Thymus (tissue), 14 donors: ENCODE data around the gene GPR142. TPM values are rescaled to one million over a fixed set of nuclear protein-coding genes. Genes with fewer than 3 reads are reported as not detected.

Source experiments
- DNase-seq, 9 donors: peaks; one replicate each; pipeline ENCODE4 v3.0.0-alpha.2; 2013; ENCODE audit warnings: low spot score in 9 of 9, low read depth in 6 of 9, missing footprints in 1 of 9
- H3K27ac ChIP-seq, 2 donors: one replicate each; pipeline ENCODE4 v1.5.1; 2013; ENCODE audit warnings: control low read depth in 1 of 2, low read depth in 1 of 2, low read length in 1 of 2, mild to moderate bottlenecking in 1 of 2, moderate library complexity in 1 of 2
- H3K27me3 ChIP-seq, 2 donors: one replicate each; pipeline ENCODE4 v1.5.1; 2013; ENCODE audit warnings: low read length in 1 of 2; ENCODE audit not compliant: control insufficient read depth in 2 of 2, insufficient read depth in 1 of 2
- H3K36me3 ChIP-seq, 2 donors: one replicate each; pipeline ENCODE4 v1.5.1; 2013; ENCODE audit warnings: low read length in 1 of 2, mild to moderate bottlenecking in 1 of 2, moderate library complexity in 1 of 2; ENCODE audit not compliant: control insufficient read depth in 2 of 2, insufficient read depth in 2 of 2
- H3K4me1 ChIP-seq, 2 donors: one replicate each; pipeline ENCODE4 v1.5.1; 2013; ENCODE audit warnings: low read length in 2 of 2; ENCODE audit not compliant: control insufficient read depth in 2 of 2, insufficient read depth in 2 of 2
- H3K4me3 ChIP-seq, 2 donors: one replicate each; pipeline ENCODE4 v1.5.1; 2013; ENCODE audit warnings: low read length in 2 of 2, control low read depth in 1 of 2, mild to moderate bottlenecking in 1 of 2
- H3K9me3 ChIP-seq, 2 donors: one replicate each; pipeline ENCODE4 v1.5.1; 2013; ENCODE audit warnings: low read length in 1 of 2, mild to moderate bottlenecking in 1 of 2; ENCODE audit not compliant: control insufficient read depth in 2 of 2, insufficient read depth in 1 of 2
- WGBS: extraction: QIAGEN DNeasy Blood & Tissue Kit; methylation state at CpG from one replicate; pipeline ENCODE4 v1.1.7; 2013; 5-methylcytosine and 5-hydroxymethylcytosine counted together
- long read RNA-seq, 10 donors: transcript quantifications; one replicate each; lab custom pipeline, GENCODE V29; 2026
- polyA plus RNA-seq: library from polyadenylated mRNA; stranded (reverse); fragments of 200-250 nt; gene quantifications from one replicate; pipeline ENCODE4 v1.2.3, GENCODE V29; 2013
- total RNA-seq: library from RNA; stranded (reverse); fragments of 120-200 nt; gene quantifications from one replicate; pipeline ENCODE4 v1.2.4, GENCODE V29; 2013
- donor health status: healthy.

Gene GPR142
- total RNA-seq (0.09 TPM), polyA plus RNA-seq (0.16 TPM)
- long read RNA-seq, donor 1, result 0 reads
- long read RNA-seq, donor 2, result 0 reads
- long read RNA-seq, donor 3, result 0 reads
- long read RNA-seq, donor 4, result 0 reads
- long read RNA-seq, donor 5, result 0 reads
- long read RNA-seq, donor 6, result 0 reads
- long read RNA-seq, donor 7, result 0 reads
- long read RNA-seq, donor 8, result 0 reads
- long read RNA-seq, donor 9, result 0 reads
- long read RNA-seq, donor 10, result 0 reads

- Histone ChIP-seq H3K27me3 (peaks cover 0 to 21% of the 10 kb centered on the region in 2 donors), H3K27ac (no peak within 1 kb of the TSS), H3K4me3 (no peak within 1 kb of the TSS), H3K9me3 (no peaks in the 10 kb centered on the region), H3K36me3 (no peaks in the 10 kb centered on the region), H3K4me1 (peaks cover 0 to 18% of the 10 kb centered on the region in 2 donors)
- no peak for DNase-seq
- 94% methylated on average over 5 of the region's 5 CpGs for WGBS
Observed at GRCh38 chr17:74367206-74367605, at the start of gene GPR142. Gene GPR142 (plus strand): TSS chr17:74367506. CDS start chr17:74369541, 2,035 bp downstream.

- peaks cover 0 to 10% of the 10 kb centered on the region in 2 donors for H3K27me3 ChIP-seq
- no peaks in the 10 kb centered on the region for H3K4me1 ChIP-seq
- no peak overlapping the region for H3K4me3 ChIP-seq
- H3K36me3 ChIP-seq, result no peaks in the 10 kb centered on the region
- no peaks in the 10 kb centered on the region for H3K9me3 ChIP-seq
- 94% methylated on average over 10 of the region's 10 CpGs for WGBS
- no peak for DNase-seq
- no peak overlapping the region for H3K27ac ChIP-seq
Observed at GRCh38 chr17:74318391-74318790, 48.9 kb upstream of the GPR142 start.

- 98% methylated on average over 6 of the region's 6 CpGs for WGBS
- peaks cover 2 to 4% of the 10 kb centered on the region in 2 donors for H3K4me1 ChIP-seq
- H3K27ac ChIP-seq, result no peak overlapping the region
- DNase-seq, result no peak
- H3K36me3 ChIP-seq, result no peaks in the 10 kb centered on the region
- H3K27me3 ChIP-seq, result peaks cover 23 to 55% of the 10 kb centered on the region in 2 donors
- H3K9me3 ChIP-seq, result no peaks in the 10 kb centered on the region
- no peak overlapping the region for H3K4me3 ChIP-seq
Observed at GRCh38 chr17:74324521-74324920, 42.8 kb upstream of the GPR142 start.

- 44% methylated on average over 11 of the region's 11 CpGs for WGBS
Observed at GRCh38 chr17:74325376-74325742, 41.9 kb upstream of the GPR142 start.

GRCh38 chr17:74325743-74326379, 41.4 kb upstream of the GPR142 start, which contains the start of gene KIF19:
Gene KIF19 (plus strand): TSS chr17:74326226. CDS start chr17:74326350, 124 bp downstream.
- Histone ChIP-seq H3K4me1 (peaks cover 2 to 4% of the 10 kb centered on the region in 2 donors), H3K4me3 (peak within 1 kb of the TSS; percentile 5 to 36), H3K36me3 (no peaks in the 10 kb centered on the region), H3K9me3 (no peaks in the 10 kb centered on the region), H3K27me3 (peaks cover 23 to 55% of the 10 kb centered on the region in 2 donors), H3K27ac (no peak within 1 kb of the TSS)
- 4% methylated on average over 73 of the region's 73 CpGs for WGBS
- peak in 7 of 9 donors; percentile 20 to 61 (median 29) for DNase-seq

More at GRCh38 chr17:74325376-74325742, 41.9 kb upstream of the GPR142 start:
- Histone ChIP-seq H3K27me3 (peaks cover 23 to 55% of the 10 kb centered on the region in 2 donors), H3K27ac (no peak overlapping the region), H3K4me1 (peaks cover 2 to 4% of the 10 kb centered on the region in 2 donors), H3K36me3 (no peaks in the 10 kb centered on the region), H3K9me3 (no peaks in the 10 kb centered on the region), H3K4me3 (no peak overlapping the region)
- DNase-seq, result no peak

GRCh38 chr17:74326506-74326905, 40.8 kb upstream of the GPR142 start:
- DNase-seq, result no peak

GRCh38 chr17:74328487-74328886, 38.8 kb upstream of the GPR142 start:
- H3K4me3 ChIP-seq, result no peak overlapping the region
- no peak overlapping the region for H3K27ac ChIP-seq
- peaks cover 2 to 18% of the 10 kb centered on the region in 2 donors for H3K4me1 ChIP-seq
- peaks cover 23 to 45% of the 10 kb centered on the region in 2 donors for H3K27me3 ChIP-seq
- 98% methylated on average over 3 of the region's 3 CpGs for WGBS
- no peaks in the 10 kb centered on the region for H3K9me3 ChIP-seq
- H3K36me3 ChIP-seq, result no peaks in the 10 kb centered on the region
- DNase-seq, result no peak

More at GRCh38 chr17:74326506-74326905, 40.8 kb upstream of the GPR142 start:
- Histone ChIP-seq H3K4me1 (peaks cover 2 to 4% of the 10 kb centered on the region in 2 donors), H3K27ac (no peak overlapping the region), H3K36me3 (no peaks in the 10 kb centered on the region), H3K4me3 (peak overlapping the region; percentile 3 to 36), H3K9me3 (no peaks in the 10 kb centered on the region), H3K27me3 (peaks cover 23 to 55% of the 10 kb centered on the region in 2 donors)
- WGBS, result 52% methylated on average over 10 of the region's 10 CpGs

- Histone ChIP-seq H3K4me3 (no peak overlapping the region), H3K36me3 (no peaks in the 10 kb centered on the region), H3K4me1 (peaks cover 2 to 18% of the 10 kb centered on the region in 2 donors), H3K27me3 (peaks cover 23 to 39% of the 10 kb centered on the region in 2 donors), H3K27ac (no peak overlapping the region), H3K9me3 (no peaks in the 10 kb centered on the region)
- 56% methylated on average over 3 of the region's 3 CpGs for WGBS
- DNase-seq, result no peak
Observed at GRCh38 chr17:74329378-74329777, 37.9 kb upstream of the GPR142 start.

- no peaks in the 10 kb centered on the region for H3K9me3 ChIP-seq
- no peak overlapping the region for H3K27ac ChIP-seq
- H3K27me3 ChIP-seq, result peaks cover 17 to 29% of the 10 kb centered on the region in 2 donors
- H3K4me3 ChIP-seq, result no peak overlapping the region
- 96% methylated on average over 8 of the region's 8 CpGs for WGBS
- no peaks in the 10 kb centered on the region for H3K36me3 ChIP-seq
- no peak for DNase-seq
- H3K4me1 ChIP-seq, result peaks cover 2 to 18% of the 10 kb centered on the region in 2 donors
Observed at GRCh38 chr17:74330446-74330845, 36.9 kb upstream of the GPR142 start.
